Caki2 (cell line): ENCODE data around the gene CYB5R3. TPM values are rescaled to one million over a fixed set of nuclear protein-coding genes. Genes with fewer than 3 reads are reported as not detected.

Experiments used
- DNase-seq: peaks from one replicate; pipeline ENCODE4 v3.0.0-alpha.2; 2015; ENCODE audit warnings: low read depth
- in situ Hi-C: cut with HindIII; loops from 2 replicates; pipeline ENCODE4 v1.10.0; 2016; ENCODE audit warnings: low sequenced_read_pairs, low pct_unique_long_range_greater_than_20kb, mixed read lengths
- total RNA-seq: library from RNA; depleted of rRNA; stranded (reverse); fragments of >200 nt; shearing (Covaris generic); gene quantifications from 2 replicates; pipeline ENCODE4 v1.2.3, GENCODE V29; 2014; ENCODE audit warnings: low replicate concordance

Gene CYB5R3
- total RNA-seq, 1 experiment from 2014 or later: 95.7 TPM

DNA sequence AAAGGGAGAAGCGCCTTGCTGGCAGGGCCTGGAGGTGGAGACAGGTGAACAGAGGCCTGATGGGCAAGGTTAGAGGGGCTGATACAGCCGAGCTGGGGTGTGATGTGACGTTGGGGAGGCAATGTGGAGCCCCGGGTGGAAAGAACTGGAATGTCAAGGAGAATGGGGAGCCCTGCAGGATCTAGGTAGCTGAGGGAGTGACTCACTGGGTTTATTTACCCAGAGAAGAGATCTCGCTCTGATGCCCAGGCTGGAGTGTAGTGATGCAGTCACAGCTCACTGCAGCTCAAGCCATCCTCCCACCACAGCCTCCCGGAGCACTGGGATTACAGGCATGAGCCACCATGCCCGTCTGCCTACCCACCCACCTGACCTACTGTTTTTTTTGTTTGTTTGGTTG lies 1.9 kb upstream of the CYB5R3 start:
- DNase-seq: peak; percentile 77
- in situ Hi-C loops: no loop called here

GRCh38 chr22:42648368-42649245 lies 585 bp downstream of the CYB5R3 start:
- DNase-seq: peak; percentile 48
- in situ Hi-C loops: no loop called here

DNA sequence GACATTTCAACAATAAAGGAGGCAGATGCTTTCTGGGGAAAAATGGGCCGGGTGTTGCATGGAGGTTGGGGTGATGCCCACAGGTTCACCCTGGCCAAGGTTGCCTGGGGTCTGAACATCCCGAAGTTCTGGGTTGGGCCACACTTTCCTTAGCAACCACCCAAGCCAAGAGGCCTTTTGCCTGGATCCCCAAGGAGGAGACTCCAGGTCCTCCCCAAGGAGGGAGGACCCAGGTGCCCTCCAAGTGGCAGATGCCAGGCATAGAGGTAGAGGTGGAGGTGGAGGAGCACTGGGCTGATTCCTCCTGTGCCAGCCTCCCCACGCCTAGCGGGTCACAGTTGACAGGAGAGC lies 1.2 kb downstream of the CYB5R3 start:
- DNase-seq: no peak
- in situ Hi-C loops: no loop called here

DNA sequence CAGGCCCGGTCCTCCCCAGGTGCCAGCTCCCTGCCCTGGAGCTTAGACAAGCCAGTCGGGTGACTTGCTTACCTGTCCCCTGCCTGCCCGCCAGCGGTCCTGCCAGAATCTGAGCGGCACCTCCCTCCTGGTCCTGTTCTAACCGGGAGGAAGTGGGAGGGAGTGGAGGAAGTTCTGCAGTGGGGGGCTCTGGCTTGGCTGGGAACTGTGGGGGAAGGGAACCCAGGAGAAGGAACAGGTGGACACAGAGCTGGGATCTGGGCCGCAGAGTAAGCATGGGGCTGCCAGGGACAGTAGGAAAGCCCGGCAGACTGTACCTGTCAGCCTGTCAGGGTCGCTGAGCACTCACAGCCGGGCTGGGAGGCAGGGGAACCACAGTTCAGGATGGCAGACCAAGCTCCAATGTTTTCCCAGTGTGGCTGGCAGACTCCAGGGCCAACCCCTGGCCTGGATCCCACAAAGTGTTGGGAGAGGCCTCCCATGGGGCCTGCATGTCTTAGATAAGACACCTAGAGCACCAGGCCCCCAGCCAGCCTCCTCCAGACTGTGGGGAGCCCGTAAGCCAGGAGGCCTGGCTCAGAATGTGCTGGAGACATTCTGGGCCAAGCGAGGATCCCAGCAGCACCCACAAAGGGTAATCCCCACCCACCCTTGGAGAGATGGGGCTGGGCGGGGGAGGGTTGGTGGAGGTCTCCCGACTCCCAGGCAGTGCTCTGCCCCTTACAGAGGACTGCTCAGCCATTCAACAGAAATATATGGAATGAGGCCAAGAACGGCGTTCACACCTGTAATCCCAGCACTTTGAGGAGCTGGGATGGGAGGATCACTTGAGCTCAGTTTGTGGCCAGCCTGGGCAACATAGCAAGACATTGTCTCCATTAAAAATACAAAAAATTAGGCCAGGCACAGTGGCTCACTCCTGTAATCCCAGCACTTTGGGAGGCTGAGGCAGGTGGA lies 2.3 kb downstream of the CYB5R3 start:
- in situ Hi-C loops: no loop called here
- no peak for DNase-seq

- DNase-seq: no peak
- in situ Hi-C loops: no loop called here
Measured at GRCh38 chr22:42645938-42646568, 3.1 kb downstream of the CYB5R3 start.

- DNase-seq: no peak
- in situ Hi-C loops: no loop called here
Measured at GRCh38 chr22:42645341-42645937, 3.8 kb downstream of the CYB5R3 start.

DNA sequence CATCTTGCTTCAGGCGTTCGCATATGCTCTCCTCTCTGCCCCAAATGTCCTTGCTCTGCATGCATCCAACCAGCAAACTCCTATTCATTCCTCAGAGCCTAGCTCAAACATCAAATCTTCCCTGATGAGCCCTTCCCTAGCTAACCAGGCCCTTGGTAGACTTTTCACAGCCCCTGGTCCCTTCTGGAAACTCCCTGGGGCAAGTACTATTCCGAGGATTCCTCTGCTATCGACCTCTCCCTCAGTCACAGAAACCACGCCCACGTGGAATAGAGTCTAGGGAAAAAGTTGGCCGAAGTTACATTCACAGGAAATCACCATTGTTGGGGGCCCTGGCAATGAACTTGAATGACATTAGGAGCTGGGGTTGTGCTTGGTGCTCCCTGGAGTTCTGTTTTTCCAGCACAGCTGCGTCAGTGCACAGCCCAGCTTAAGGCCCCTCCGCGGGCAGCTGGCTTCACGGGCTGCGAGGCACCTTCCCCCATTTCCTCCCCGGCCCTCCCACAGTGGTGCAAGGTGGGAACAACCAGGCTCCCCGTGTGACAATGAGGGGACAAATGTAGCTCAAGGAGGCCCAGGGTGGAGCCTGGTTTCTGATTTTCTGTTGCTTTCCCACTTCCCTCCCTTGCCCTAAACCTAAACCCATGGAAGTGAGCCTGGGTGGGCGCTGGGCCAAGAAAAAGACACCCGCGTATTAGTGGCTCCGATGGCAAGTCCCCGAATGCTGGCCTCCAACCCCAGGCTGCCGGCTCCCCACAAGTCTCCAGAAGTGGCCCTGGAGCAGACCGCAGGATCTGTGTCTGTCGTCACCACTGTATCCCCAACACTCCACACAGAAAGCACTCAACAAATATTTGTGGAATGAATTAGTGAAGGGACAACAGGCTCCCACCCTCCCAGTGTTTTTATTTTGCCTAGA lies 4.5 kb downstream of the CYB5R3 start:
- no peak for DNase-seq
- in situ Hi-C loops: no loop called here

- DNase-seq: no peak
- in situ Hi-C loops: no loop called here
Measured at GRCh38 chr22:42643634-42644421, 5.4 kb downstream of the CYB5R3 start.

- in situ Hi-C loops: no loop called here
- DNase-seq: no peak
Measured at GRCh38 chr22:42642806-42643633, 6.2 kb downstream of the CYB5R3 start.

GRCh38 chr22:42641801-42642413 lies 7.3 kb downstream of the CYB5R3 start:
- no peak for DNase-seq
- in situ Hi-C loops: no loop called here

- DNase-seq: no peak
- in situ Hi-C loops: no loop called here
Measured at GRCh38 chr22:42639541-42640241, 9.5 kb downstream of the CYB5R3 start.

GRCh38 chr22:42637555-42637954 lies 11.6 kb downstream of the CYB5R3 start:
- DNase-seq: no peak
- in situ Hi-C loops: no loop called here

- in situ Hi-C loops: no loop called here
- DNase-seq: no peak
Measured at GRCh38 chr22:42636506-42636905, 12.7 kb downstream of the CYB5R3 start.

- in situ Hi-C loops: no loop called here
- peak; percentile 92 for DNase-seq
Measured at GRCh38 chr22:42635531-42635930, 13.7 kb downstream of the CYB5R3 start.

- DNase-seq: no peak
- in situ Hi-C loops: no loop called here
Measured at GRCh38 chr22:42633013-42633412, 16.2 kb downstream of the CYB5R3 start.
